Right atrium auricular region (tissue), 2 donors: ENCODE data around the gene UNC50. TPM values are rescaled to one million over a fixed set of nuclear protein-coding genes. Genes with fewer than 3 reads are reported as not detected.
A peak's percentile ranks its signal among the peaks of the same experiment; 100 is the strongest.

Source experiments
- DNase-seq: peaks from one replicate; pipeline ENCODE4 v3.0.0-alpha.2; 2019; ENCODE audit warnings: low spot score
- H3K27ac ChIP-seq, 2 donors: fragments of 200-600 bp; sonication (generic); 1 replicate in 1 of 2; 2 replicates in 1 of 2; pipeline ENCODE4 v1.5.1; 2016 to 2019
- H3K27me3 ChIP-seq, 2 donors: fragments of 200-600 bp; sonication (generic); one replicate each; pipeline versions ENCODE4 v1.5.1 to v1.6.0; 2017 to 2019
- H3K36me3 ChIP-seq: fragments of 200-600 bp; sonication (generic); one replicate; pipeline ENCODE4 v1.5.1; 2016
- H3K4me1 ChIP-seq, 2 donors: fragments of 200-600 bp; sonication (generic); one replicate each; pipeline versions ENCODE4 v1.5.1 to v1.6.0; 2017 to 2019
- H3K4me3 ChIP-seq, 2 donors: fragments of 200-600 bp; sonication (generic); 1 replicate in 1 of 2; 2 replicates in 1 of 2; pipeline ENCODE4 v1.5.1; 2017 to 2019; ENCODE audit warnings: mild to moderate bottlenecking in 1 of 2, moderate library complexity in 1 of 2
- H3K9me3 ChIP-seq, 2 donors: fragments of 200-600 bp; sonication (generic); one replicate each; pipeline ENCODE4 v1.5.1; 2019
- total RNA-seq, 2 donors: library from RNA; depleted of rRNA; stranded (reverse); fragments of >200 nt; gene quantifications; one replicate each; pipeline ENCODE4 v1.1.0, GENCODE V29; 2016
- TF ChIP-seq, protein P1 (sequence below), 2 donors: fragments of 200-600 bp; sonication (generic); IDR thresholded peaks; one replicate each; pipeline ENCODE4 v1.5.1; 2019; ENCODE audit warnings: antibody characterized with exemption in 2 of 2

The UNC50 gene
- total RNA-seq, 2 donors from 2014 or later: 30.4 to 35.3 TPM

DNA sequence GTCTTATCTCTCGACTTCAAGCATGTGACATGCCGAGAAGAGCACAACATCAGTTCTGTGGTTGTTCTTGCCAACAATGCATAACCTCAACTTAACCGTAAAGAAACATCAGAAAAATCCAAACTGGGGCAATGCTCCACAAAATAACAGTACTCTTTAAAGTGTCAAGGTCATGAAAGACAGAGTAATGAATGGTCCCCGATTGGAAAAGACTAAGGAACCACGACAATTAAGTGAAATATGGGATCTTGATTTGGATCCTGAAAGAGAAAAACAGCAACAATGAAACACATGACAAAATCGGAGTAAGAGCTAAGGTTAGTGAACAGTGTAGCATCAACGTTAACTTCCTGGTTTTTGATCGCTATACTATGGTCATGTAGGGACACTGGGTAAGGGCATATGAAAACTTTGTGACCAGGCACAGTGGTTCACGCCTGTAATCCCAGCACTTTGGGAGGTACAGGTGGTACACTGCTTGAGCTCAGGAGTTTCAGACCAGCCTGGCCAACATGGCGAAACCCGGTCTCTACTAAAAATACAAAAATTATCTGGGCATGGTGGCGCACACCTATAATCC lies 55.2 kb downstream of the UNC50 start:
- H3K9me3 ChIP-seq: peaks cover 0 to 6% of the 10 kb centered on the region in 2 donors
- H3K36me3 ChIP-seq: peaks cover 14% of the 10 kb centered on the region
- H3K4me3 ChIP-seq: no peak overlapping the region
- H3K4me1 ChIP-seq: no peaks in the 10 kb centered on the region
- DNase-seq: no peak
- no peaks in the 10 kb centered on the region for H3K27me3 ChIP-seq
- TF ChIP-seq, protein P1, sequence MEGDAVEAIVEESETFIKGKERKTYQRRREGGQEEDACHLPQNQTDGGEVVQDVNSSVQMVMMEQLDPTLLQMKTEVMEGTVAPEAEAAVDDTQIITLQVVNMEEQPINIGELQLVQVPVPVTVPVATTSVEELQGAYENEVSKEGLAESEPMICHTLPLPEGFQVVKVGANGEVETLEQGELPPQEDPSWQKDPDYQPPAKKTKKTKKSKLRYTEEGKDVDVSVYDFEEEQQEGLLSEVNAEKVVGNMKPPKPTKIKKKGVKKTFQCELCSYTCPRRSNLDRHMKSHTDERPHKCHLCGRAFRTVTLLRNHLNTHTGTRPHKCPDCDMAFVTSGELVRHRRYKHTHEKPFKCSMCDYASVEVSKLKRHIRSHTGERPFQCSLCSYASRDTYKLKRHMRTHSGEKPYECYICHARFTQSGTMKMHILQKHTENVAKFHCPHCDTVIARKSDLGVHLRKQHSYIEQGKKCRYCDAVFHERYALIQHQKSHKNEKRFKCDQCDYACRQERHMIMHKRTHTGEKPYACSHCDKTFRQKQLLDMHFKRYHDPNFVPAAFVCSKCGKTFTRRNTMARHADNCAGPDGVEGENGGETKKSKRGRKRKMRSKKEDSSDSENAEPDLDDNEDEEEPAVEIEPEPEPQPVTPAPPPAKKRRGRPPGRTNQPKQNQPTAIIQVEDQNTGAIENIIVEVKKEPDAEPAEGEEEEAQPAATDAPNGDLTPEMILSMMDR (IDR thresholded peaks at IDR 0.05): no peak
- H3K27ac ChIP-seq: peak overlapping the region in 1 of 2 donors; percentile 3

DNA sequence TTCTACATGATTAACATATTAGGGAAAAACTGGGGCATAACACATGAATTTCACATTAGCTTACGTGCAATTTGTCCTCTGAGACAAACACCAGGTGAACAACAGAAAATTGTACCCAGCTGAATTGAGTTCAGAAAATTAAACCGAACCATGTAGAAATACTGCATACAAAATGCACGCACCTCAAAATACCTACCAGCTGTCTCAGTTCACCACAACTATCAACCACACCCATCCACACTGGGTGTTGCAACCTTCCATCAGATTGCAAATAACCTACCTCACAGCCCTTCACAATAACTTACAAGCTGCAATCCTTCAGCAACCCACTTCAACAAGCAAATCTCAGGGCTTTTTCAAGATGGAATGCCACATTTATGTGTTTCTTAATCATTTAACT lies 55.9 kb downstream of the UNC50 start:
- no peak for DNase-seq
- Histone ChIP-seq H3K4me3 (no peak overlapping the region), H3K4me1 (no peaks in the 10 kb centered on the region), H3K9me3 (peaks cover 0 to 6% of the 10 kb centered on the region in 2 donors), H3K36me3 (peaks cover 14% of the 10 kb centered on the region), H3K27me3 (no peaks in the 10 kb centered on the region), H3K27ac (no peak overlapping the region)
- TF ChIP-seq, protein P1 (IDR thresholded peaks at IDR 0.05): no peak

DNA sequence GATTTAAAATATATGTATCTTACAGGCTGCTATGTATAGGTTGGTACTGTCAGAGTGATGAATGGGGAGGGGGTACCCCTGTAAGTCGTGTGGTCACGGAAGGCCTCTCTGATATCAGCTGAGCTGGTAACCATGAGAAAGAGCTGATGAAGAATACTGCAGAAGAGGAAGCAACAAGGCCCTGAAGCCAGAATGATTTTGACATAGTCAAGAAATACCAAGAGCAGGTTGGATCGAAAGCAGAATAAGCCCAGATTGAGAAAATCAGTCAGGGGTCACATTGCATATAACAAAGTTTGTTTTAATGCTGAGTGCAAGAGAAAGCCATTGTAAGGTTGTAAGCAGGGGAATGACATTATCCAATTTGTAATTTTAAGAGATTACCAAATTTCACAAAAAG lies 57.3 kb downstream of the UNC50 start:
- H3K36me3 ChIP-seq: peaks cover 14% of the 10 kb centered on the region
- H3K27me3 ChIP-seq: no peaks in the 10 kb centered on the region
- no peak for DNase-seq
- TF ChIP-seq, protein P1 (IDR thresholded peaks at IDR 0.05): no peak
- no peak overlapping the region for H3K4me3 ChIP-seq
- no peaks in the 10 kb centered on the region for H3K4me1 ChIP-seq
- no peaks in the 10 kb centered on the region for H3K9me3 ChIP-seq
- H3K27ac ChIP-seq: no peak overlapping the region

Other genes starting within 250 kb of the UNC50 start
- 10 to 100 TPM; 12.7 to 18.2 TPM for gene INPP4A, start 163.7 kb upstream of the UNC50 start, total RNA-seq
- 10 to 100 TPM; 19.8 to 22.3 TPM for gene COA5, start 77 bp upstream of the UNC50 start, total RNA-seq
- 10 to 100 TPM; 13.2 to 37.4 TPM for gene MGAT4A, start 122.5 kb downstream of the UNC50 start, total RNA-seq